Colonic mucosa (tissue), 4 donors: ENCODE results near the gene ANKRD66. TPM values are rescaled to one million over a fixed set of nuclear protein-coding genes. Genes with fewer than 3 reads are reported as not detected.
"Not testable (repeated sequence)": the region's sequence is repeated elsewhere in the genome, so short reads cannot be mapped to it uniquely, and the experiment has no call there.

Source experiments
- DNase-seq: peaks from one replicate; pipeline ENCODE4 v3.0.0-alpha.2; 2020
- H3K27ac ChIP-seq: fragments of 200-600 bp; one replicate; pipeline ENCODE4 v1.8.0; 2021
- H3K27me3 ChIP-seq: fragments of 200-600 bp; one replicate; pipeline ENCODE4 v1.8.0; 2021
- H3K36me3 ChIP-seq: fragments of 200-600 bp; one replicate; pipeline ENCODE4 v1.8.0; 2021
- H3K4me1 ChIP-seq: fragments of 200-600 bp; one replicate; pipeline ENCODE4 v1.8.0; 2021; ENCODE audit warnings: mild to moderate bottlenecking
- H3K4me3 ChIP-seq: fragments of 200-600 bp; one replicate; pipeline ENCODE4 v1.8.0; 2021
- H3K9ac ChIP-seq, 2 donors: one replicate each; pipeline ENCODE4 v1.7.0; 2013; ENCODE audit warnings: control low read depth in 2 of 2, low read depth in 2 of 2, low read length in 2 of 2
- H3K9me3 ChIP-seq: fragments of 200-600 bp; one replicate; pipeline ENCODE4 v1.8.0; 2021
- intact Hi-C: fragments of 100-400 bp; cut with DNase I; formaldehyde crosslinking; loops from one replicate; pipeline ENCODE4 v1.14.1; 2022
- total RNA-seq, 2 donors: library from RNA; stranded (reverse); fragmentation: NEBNext Ultra II Directional in 1 of 2; extraction: Animal tissue kit (Norgen Biotek cat#: 25700) in 1 of 2; gene quantifications; one replicate each; pipeline ENCODE4 v1.2.1, GENCODE V29; 2021
- TF ChIP-seq, protein P1 (sequence below): fragments of 200-600 bp; IDR thresholded peaks from one replicate; pipeline ENCODE4 v1.8.0; 2022; ENCODE audit warnings: antibody characterized with exemption, mild to moderate bottlenecking
- donor health status: healthy.
- donor health status: DM: no; HTN: no; CAD: no.
- donor health status: DM: no; HTN: no; CAD: no.

The ANKRD66 gene
- total RNA-seq, 2 donors from 2014 or later = not detected

GRCh38 chr6:46773201-46773855 lies 26.6 kb downstream of the ANKRD66 start:
- H3K36me3 ChIP-seq = no peaks in the 10 kb centered on the region
- intact Hi-C loops = no loop called here
- no peaks in the 10 kb centered on the region for H3K9me3 ChIP-seq
- H3K27me3 ChIP-seq = no peaks in the 10 kb centered on the region
- H3K4me3 ChIP-seq = no peak overlapping the region
- H3K4me1 ChIP-seq = no peaks in the 10 kb centered on the region
- no peak for DNase-seq
- H3K9ac ChIP-seq = no peak overlapping the region
- TF ChIP-seq, protein P1, sequence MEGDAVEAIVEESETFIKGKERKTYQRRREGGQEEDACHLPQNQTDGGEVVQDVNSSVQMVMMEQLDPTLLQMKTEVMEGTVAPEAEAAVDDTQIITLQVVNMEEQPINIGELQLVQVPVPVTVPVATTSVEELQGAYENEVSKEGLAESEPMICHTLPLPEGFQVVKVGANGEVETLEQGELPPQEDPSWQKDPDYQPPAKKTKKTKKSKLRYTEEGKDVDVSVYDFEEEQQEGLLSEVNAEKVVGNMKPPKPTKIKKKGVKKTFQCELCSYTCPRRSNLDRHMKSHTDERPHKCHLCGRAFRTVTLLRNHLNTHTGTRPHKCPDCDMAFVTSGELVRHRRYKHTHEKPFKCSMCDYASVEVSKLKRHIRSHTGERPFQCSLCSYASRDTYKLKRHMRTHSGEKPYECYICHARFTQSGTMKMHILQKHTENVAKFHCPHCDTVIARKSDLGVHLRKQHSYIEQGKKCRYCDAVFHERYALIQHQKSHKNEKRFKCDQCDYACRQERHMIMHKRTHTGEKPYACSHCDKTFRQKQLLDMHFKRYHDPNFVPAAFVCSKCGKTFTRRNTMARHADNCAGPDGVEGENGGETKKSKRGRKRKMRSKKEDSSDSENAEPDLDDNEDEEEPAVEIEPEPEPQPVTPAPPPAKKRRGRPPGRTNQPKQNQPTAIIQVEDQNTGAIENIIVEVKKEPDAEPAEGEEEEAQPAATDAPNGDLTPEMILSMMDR = no peak
- peak overlapping the region; percentile 40 for H3K27ac ChIP-seq

DNA sequence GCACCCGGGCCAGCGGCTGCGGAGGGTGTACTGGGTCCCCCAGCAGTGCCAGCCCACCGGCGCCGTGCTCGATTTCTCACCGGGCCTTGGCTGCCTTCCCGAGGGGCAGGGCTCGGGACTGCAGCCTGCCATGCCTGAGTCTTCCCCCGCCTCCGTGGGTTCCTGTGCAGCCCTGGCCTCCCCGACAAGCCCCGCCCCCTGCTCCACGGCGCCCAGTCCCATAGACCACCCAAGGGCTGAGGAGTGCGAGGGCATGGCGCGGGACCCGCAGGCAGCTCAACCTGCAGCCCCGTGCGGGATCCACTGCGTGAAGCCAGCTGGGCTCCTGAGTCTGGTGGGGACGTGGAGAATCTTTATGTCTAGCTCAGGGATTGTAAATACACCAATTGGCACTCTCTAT lies 28.0 kb downstream of the ANKRD66 start:
- H3K36me3 ChIP-seq, intact Hi-C loops, H3K4me1 ChIP-seq, DNase-seq, H3K4me3 ChIP-seq, H3K9ac ChIP-seq, H3K27me3 ChIP-seq, H3K27ac ChIP-seq, H3K9me3 ChIP-seq: not testable (repeated sequence)

- H3K9me3 ChIP-seq = no peaks in the 10 kb centered on the region
- DNase-seq = no peak
- H3K36me3 ChIP-seq = no peaks in the 10 kb centered on the region
- H3K27me3 ChIP-seq = no peaks in the 10 kb centered on the region
- H3K4me3 ChIP-seq = no peak overlapping the region
- H3K9ac ChIP-seq = no peak overlapping the region
- no peaks in the 10 kb centered on the region for H3K4me1 ChIP-seq
- TF ChIP-seq, protein P1 = no peak
- H3K27ac ChIP-seq = no peak overlapping the region
- intact Hi-C loops = no loop called here
Observed at GRCh38 chr6:46776070-46776712, 29.5 kb downstream of the ANKRD66 start.

DNA sequence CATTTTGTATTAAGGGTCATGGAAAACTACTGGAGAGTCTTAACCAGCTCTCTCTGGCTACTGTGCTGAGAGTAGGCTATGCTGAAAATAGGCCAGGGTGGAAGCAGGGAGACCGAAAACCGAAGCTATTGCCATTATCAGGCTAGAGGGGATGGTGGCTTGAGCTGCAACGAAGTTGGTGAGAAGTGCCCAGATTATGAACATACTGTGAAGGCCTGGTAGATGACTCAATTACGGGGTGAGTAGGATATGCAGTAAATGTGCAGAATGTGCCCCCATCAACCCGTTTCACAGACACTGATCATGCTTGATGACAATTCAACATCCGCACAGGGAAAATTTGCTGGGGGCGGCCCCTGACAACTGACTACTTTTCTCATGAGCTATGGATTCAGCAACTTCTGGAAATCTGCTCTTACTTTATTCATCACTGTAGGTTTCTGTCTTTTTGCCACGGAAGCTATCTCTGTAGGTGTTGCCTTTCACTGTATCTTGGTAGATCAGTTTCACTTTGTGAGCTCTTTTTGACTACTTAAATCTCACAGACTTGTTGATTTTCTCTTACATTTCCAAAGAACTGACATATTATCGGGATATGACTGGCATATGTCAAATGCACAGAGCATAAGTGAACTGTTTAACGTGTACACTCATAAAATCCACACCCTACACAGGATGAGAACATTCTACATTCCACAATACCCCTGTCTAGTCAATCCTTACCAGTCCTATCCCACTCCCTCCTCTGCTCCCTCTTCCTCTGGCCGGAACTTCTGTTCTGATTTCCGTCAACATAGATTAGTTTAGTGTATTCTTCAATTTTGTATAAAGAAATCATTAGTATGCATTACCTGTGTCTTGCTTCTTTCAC lies 31.0 kb downstream of the ANKRD66 start:
- Histone ChIP-seq H3K27me3 (no peaks in the 10 kb centered on the region), H3K36me3 (no peaks in the 10 kb centered on the region), H3K9me3 (no peaks in the 10 kb centered on the region), H3K4me1 (no peaks in the 10 kb centered on the region), H3K9ac (no peak overlapping the region), H3K27ac (no peak overlapping the region), H3K4me3 (no peak overlapping the region)
- no peak for DNase-seq
- TF ChIP-seq, protein P1 = no peak
- intact Hi-C loops = no loop called here

DNA sequence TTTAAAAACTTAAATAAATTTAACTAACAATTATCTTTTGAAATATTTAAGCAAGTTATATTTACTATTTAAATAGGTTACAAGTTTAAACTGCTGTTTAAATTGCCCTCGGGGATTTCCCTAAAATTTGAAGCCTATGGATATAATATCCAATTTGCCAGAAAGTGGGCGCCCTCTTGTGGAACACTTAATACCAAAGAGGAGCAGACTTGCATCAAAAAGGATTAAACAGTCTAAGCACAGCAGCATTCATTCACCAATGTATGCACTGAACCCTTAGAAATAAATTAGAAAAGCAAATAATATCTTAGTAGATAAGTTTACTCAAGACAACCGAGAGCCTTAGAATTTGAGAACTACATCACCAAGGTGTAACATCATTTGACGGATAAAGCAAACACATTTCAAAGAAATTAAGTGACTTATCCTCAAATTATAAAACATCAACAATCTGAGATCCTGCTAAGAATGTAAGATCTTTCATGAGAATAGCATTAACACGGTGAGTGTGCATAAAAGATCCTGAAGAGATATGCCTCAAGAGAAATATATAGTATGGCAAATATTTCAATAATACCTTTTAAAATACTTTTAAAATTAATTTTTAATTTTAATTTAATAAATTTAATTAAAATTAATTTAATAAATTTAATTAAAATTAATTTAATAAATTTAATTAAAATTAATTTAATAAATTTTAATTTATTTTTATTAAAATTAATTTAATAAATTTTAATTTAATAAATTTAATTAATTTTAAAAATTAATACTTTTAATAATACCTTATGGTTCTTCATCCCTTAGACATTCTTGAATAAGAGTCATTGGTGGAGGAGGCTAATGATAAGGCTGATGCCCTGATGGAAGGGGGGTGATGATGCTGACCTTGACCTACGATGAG lies 35.0 kb downstream of the ANKRD66 start:
- Histone ChIP-seq H3K9ac (no peak overlapping the region), H3K4me1 (no peaks in the 10 kb centered on the region), H3K27ac (no peak overlapping the region), H3K4me3 (no peak overlapping the region), H3K9me3 (no peaks in the 10 kb centered on the region), H3K36me3 (no peaks in the 10 kb centered on the region), H3K27me3 (no peaks in the 10 kb centered on the region)
- intact Hi-C loops = loop anchor here (5.0 kb wide), 1 partner anchor 364 kb away; no protein-coding TSS in a partner anchor
- DNase-seq = peak; percentile 75
- TF ChIP-seq, protein P1 = peak; percentile 54
